H54 (cell line): ENCODE measurements around the gene CEP192.

Experiments used
- DNase-seq: peaks from one replicate; pipeline ENCODE4 v3.0.0; 2011; ENCODE audit warnings: low spot score, mixed read lengths; ENCODE audit not compliant: insufficient read length
- FAIRE-seq: peaks from 3 replicates; lab custom pipeline; 2011; peaks lifted over from hg19 to GRCh38; lab: Jason Lieb, UNC
- POLR2A ChIP-seq: IDR thresholded peaks from 2 replicates; pipeline ENCODE4 v1.6.1; 2011; ENCODE audit warnings: low read depth, mild to moderate bottlenecking, low read length

Gene CEP192

DNA sequence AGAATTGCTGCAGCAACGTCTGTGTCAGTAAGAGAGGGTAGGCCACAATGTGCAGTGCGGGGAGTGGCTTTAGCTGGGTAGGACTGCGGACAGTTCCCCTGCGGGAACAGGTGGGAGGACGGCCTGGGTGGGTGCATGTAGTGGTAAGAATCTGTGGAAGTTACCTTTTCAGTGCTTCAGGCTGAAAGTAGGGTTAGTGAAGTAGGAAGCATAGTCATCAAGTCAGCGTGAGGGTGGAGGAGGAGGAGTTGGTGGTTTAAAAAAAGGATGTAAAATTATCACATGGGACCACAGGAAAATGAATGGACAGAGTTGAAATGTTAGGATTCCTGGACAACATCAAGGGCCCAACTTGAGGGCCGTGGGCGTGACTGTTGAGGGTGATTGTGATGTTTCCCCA lies 13.2 kb downstream of the CEP192 start:
- TF ChIP-seq POLR2A: no peak
- DNase-seq (no peak), FAIRE-seq (no peak)

DNA sequence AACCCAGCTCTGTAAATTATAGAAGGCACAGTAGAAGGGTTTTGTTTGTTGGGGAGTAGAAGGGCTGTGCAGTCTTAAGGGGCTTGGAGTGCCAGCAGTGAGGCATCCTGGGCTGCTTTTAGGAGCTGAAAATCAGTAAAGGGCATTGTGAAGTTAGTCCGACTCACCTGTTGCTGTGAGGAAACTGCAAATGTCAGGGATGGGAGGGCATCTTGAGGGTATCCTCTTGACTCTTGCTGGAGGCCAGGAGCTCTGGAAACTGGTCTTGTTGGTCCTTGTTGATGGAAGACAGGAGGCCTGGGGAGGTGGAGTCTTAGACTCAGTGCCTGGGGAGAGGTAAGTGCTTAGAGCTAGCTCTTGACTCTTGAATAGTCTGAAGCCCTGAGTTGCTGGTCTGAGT lies 14.1 kb downstream of the CEP192 start:
- FAIRE-seq: no peak
- no peak for TF ChIP-seq POLR2A
- DNase-seq: no peak

DNA sequence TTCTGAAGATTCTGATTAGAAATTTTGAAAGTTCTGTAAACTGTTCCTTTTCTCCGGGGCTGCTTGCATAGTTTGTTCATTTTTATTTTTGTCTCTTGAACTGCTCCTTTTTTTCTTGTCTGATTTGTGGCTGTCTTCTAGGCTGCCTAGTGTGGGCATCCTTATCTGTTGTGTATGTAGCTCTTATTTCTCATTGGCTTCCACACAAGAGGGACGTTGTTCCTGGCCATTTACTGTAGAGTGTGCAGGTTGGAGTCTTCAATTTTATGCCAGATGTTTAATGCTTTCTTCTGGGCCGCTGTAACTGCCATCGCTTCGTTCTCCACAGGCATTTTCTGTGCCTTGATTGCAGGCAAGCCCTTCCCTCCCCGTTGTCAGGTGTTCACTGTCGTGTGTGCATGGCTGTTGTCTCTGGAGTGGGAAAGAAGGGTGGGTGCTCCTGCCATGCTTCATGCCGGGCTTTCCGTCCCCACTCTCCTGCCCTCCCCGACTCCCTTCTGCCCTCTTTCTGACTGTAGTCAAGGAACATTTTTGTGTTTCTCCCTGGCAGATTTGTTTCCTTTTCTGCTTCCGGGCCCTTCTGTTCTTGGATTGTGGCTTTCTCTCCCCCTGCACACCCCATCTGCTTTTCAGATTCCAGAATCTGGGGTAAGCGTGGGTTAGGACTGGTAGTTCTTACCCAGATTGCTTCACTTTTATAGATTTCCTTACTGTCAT lies 15.5 kb downstream of the CEP192 start:
- no peak for TF ChIP-seq POLR2A
- no peak for DNase-seq
- FAIRE-seq: no peak

- no peak for TF ChIP-seq POLR2A
- DNase-seq: no peak
- no peak for FAIRE-seq
Observed at GRCh38 chr18:13007248-13007560, 16.0 kb downstream of the CEP192 start.

DNA sequence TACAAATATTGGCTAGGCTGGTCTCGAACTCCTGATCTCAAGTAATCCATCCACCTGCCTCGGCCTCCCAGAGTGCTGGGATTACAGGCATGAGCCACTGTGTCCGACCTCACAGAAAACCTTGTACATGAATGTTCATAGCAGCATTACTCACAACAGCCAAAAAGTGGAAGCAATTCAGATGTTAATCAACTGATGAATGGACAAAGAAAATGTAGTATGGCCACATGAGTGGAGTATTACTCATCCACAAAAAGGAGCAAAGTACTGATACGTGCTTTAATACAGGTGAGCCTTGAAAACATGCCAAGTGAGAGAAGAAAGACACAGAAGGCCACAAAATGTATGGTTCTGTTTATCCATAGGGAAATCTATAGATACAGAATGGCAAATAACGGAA lies 20.6 kb downstream of the CEP192 start:
- DNase-seq (no peak), FAIRE-seq (no peak)
- TF ChIP-seq POLR2A: no peak

- no peak for FAIRE-seq
- TF ChIP-seq POLR2A: no peak
- no peak for DNase-seq
Observed at GRCh38 chr18:13014232-13014631, 23.1 kb downstream of the CEP192 start.

DNA sequence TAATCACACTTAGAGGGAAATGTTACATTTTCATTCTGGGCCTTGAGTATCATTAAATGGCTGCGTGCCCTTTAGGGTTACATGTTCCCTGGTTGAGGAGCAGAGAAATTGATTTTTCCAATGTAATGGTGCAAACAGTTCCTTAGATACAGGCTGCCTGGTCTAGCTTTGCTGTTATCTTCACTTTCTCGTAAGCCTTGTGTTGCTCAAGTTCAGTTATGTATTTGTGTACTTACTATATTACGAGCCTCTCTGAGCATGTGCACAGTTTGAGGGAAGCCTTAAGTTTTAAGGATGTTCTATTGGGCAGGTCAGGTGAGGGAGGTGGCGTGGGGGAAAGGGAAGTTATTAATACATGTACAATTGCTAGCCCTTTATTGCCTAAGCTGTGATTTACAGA lies 23.7 kb downstream of the CEP192 start:
- DNase-seq (no peak), FAIRE-seq (no peak)
- no peak for TF ChIP-seq POLR2A

DNA sequence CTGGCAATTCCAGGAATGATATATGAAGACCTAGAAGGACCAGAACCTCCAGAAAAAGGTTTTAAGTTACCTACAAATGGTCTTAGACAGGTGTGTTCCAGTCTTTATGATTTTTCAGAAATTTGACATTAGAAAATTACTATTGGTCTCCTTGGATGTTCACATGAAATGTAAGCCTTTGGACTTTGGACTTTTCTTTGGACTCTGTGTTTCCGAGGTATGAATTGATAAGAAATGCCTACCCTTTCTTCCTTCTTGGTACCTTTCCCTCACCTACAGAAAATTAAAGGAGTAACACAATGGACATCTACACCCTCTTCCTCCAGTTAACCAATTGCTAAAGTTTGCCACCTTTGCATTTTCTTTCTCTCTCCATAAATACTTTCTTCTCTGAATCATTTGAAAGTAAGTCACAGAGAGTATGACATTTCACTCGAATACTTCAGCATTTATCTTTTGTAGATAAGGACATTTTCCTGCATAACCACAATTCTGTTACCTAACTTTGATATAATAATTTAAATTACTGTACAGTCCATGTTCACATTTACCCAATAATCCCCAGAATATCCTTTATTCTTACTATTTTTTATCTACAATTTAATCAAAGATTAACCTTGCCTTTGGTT lies 26.2 kb downstream of the CEP192 start:
- TF ChIP-seq POLR2A: no peak
- DNase-seq (no peak), FAIRE-seq (no peak)

GRCh38 chr18:13018374-13018773 lies 27.2 kb downstream of the CEP192 start:
- TF ChIP-seq POLR2A: no peak
- FAIRE-seq (no peak), DNase-seq (no peak)

GRCh38 chr18:13019301-13019700 lies 28.1 kb downstream of the CEP192 start:
- FAIRE-seq (no peak), DNase-seq (no peak)
- TF ChIP-seq POLR2A: no peak

- DNase-seq (no peak), FAIRE-seq (no peak)
- TF ChIP-seq POLR2A: no peak
Observed at GRCh38 chr18:13022644-13023043, 31.5 kb downstream of the CEP192 start.

- no peak for FAIRE-seq
- TF ChIP-seq POLR2A: no peak
Observed at GRCh38 chr18:13025233-13025632, 34.1 kb downstream of the CEP192 start.

DNA sequence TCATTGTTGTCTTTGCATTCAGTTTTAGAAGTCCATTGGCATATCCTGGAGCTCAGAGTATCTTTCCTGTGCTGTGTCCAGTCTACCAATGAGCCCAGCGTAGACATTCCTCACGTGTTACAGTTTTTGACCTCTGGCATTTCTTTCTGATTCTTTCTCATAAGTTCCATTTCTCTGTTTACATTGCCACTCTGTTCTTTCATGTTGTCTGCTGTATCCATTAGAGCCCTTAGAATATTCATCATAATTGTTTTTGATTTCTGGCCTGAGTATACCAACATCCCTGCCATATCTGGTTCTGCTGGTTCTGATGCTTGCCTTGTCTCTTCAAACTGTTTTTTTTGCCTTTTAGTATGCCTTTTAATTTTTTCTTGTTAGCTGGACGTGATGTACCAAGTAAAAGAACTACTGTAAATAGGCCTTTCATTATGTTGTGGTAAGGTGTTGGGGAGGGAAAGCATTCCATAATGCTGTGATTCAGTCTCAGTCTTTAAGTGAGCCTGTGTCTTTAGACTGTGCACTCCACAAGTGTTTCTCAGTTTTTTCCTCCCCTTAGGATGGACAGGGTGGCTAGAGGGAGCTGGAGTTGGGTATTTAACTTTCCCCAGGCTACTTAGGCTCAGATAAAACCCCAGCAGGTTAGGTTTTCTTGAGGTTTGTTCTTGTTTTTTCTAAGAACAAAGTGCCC lies 35.6 kb downstream of the CEP192 start:
- DNase-seq (no peak), FAIRE-seq (no peak)
- no peak for TF ChIP-seq POLR2A

More at GRCh38 chr18:13025233-13025632, 34.1 kb downstream of the CEP192 start:
- no peak for DNase-seq

DNA sequence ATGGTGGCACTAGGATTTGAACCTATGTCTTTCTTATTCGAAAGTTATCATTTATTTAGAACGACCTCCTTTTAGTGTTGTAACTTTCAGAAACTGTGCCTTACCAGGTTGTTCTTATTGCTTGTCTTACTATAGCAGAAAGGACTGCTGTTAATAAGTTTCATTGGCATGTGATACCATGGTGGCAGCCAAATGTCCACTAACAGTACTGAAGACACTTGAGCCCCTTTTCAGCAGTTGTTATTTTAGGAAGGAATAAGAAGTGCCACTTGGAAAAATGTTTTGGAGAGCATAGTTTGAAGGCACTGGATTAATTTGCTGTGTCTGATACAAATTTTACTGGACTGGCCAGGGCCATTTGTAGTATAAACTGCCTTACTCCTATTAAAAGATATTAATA lies 37.7 kb downstream of the CEP192 start:
- DNase-seq (no peak), FAIRE-seq (no peak)
- no peak for TF ChIP-seq POLR2A
